Neural progenitor cell (in vitro differentiated cells): ENCODE measurements around the gene STAT2.

ENCODE experiments used
- EZH2 ChIP-seq: fragments of 200-600 bp; sonication (generic); IDR thresholded peaks from 2 replicates; pipeline ENCODE4 v1.6.1; 2017; ENCODE audit warnings: antibody characterized with exemption, mild to moderate bottlenecking, moderate library complexity
- EZH2phosphoT487 ChIP-seq: fragments of 200-600 bp; sonication (generic); IDR thresholded peaks from 2 replicates; pipeline ENCODE4 v1.6.1; 2017; ENCODE audit warnings: antibody characterized with exemption
- TF ChIP-seq, protein P1 (sequence below): fragments of 200-600 bp; sonication (generic); IDR thresholded peaks from 2 replicates; pipeline ENCODE4 v1.5.1; 2017; ENCODE audit warnings: antibody characterized with exemption, mild to moderate bottlenecking

DNA sequence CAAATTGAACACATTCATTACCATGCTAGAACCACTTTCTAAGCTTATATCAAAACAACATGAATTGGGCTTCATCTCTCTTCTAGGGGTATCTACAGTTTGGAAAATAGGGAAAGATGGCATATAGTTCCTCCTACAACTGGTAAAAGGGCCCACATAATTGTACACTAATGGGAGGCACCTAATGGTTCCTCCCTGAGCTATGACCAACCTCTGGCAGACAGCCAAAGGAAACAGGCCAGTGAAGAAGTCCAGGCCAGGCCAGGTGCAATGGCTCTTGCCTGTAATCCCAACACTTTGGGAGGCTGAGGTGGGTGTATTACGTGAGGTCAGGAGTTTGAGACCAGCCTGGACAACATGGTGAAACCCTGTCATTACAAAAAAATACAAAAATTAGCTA is 26.0 kb upstream of the STAT2 start:
- TF ChIP-seq, protein P1, sequence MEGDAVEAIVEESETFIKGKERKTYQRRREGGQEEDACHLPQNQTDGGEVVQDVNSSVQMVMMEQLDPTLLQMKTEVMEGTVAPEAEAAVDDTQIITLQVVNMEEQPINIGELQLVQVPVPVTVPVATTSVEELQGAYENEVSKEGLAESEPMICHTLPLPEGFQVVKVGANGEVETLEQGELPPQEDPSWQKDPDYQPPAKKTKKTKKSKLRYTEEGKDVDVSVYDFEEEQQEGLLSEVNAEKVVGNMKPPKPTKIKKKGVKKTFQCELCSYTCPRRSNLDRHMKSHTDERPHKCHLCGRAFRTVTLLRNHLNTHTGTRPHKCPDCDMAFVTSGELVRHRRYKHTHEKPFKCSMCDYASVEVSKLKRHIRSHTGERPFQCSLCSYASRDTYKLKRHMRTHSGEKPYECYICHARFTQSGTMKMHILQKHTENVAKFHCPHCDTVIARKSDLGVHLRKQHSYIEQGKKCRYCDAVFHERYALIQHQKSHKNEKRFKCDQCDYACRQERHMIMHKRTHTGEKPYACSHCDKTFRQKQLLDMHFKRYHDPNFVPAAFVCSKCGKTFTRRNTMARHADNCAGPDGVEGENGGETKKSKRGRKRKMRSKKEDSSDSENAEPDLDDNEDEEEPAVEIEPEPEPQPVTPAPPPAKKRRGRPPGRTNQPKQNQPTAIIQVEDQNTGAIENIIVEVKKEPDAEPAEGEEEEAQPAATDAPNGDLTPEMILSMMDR, result no peak
- TF ChIP-seq EZH2 (no peak), EZH2phosphoT487 (no peak)
